Measurements from ENCODE around the gene HBG1.

DNA sequence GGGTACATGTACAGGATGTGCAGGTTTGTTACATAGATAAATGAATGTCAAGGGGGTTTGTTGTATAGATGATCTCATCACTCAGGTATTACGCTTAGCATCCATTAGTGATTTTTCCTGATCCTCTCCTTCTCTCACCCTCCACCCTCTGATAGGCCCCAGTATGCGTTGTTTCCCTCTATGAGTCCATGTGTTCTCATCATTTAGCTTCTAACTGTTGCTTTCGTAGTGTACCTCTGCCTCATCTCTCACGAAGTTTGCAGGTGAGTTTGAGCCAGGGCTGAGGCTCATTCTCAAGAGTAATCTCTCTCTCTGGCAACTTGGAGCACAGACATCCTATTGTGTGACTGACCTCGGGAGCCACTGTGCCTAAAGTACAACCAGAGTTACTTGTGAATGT, 24.7 kb upstream of the HBG1 start:
- TF ChIP-seq TCF12 (IDR thresholded peaks at IDR 0.05; ENCODE audit: low read depth): no peak
- no peak for TF ChIP-seq TAF1 (IDR thresholded peaks at IDR 0.05; ENCODE audit: low read depth)
- TF ChIP-seq CEBPB (IDR thresholded peaks at IDR 0.05): no peak
- TF ChIP-seq, protein P1, sequence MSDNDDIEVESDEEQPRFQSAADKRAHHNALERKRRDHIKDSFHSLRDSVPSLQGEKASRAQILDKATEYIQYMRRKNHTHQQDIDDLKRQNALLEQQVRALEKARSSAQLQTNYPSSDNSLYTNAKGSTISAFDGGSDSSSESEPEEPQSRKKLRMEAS (IDR thresholded peaks at IDR 0.05): no peak
- TF ChIP-seq ZBTB7A (IDR thresholded peaks at IDR 0.05; ENCODE audit: low read depth): no peak
- TF ChIP-seq FOXM1 (IDR thresholded peaks at IDR 0.05; ENCODE audit: borderline replicate concordance, low read depth): no peak
- no peak for TF ChIP-seq EP300 (IDR thresholded peaks at IDR 0.05; ENCODE audit: borderline replicate concordance)
- no peak for TF ChIP-seq RAD21 (IDR thresholded peaks at IDR 0.05; ENCODE audit: low read depth)
- TF ChIP-seq NFIC (IDR thresholded peaks at IDR 0.05): no peak
- no peak for TF ChIP-seq YY1 (IDR thresholded peaks at IDR 0.05; ENCODE audit: low read depth)
